Measurements from ENCODE around the gene GDA. TPM values are rescaled to one million over a fixed set of nuclear protein-coding genes. Genes with fewer than 3 reads are reported as not detected.

The GDA gene
- total RNA-seq, 2 donors from 2014 or later, result 0.44 TPM; not detected in 1

GRCh38 chr9:72205513-72205912 is 56.3 kb downstream of the GDA start:
- no peak for DNase-seq (ENCODE audit: low spot score)
- no peak for TF ChIP-seq CTCF (IDR thresholded peaks at IDR 0.05)
- H3K36me3 ChIP-seq, result no peaks in the 10 kb centered on the region
- no peaks in the 10 kb centered on the region for H3K27me3 ChIP-seq
- H3K9me3 ChIP-seq, result no peaks in the 10 kb centered on the region
- H3K4me1 ChIP-seq, result no peaks in the 10 kb centered on the region
- no peak overlapping the region for H3K27ac ChIP-seq
- H3K4me3 ChIP-seq, result no peak overlapping the region

GRCh38 chr9:72207278-72207677 is 58.0 kb downstream of the GDA start:
- no peak overlapping the region for H3K4me3 ChIP-seq
- no peaks in the 10 kb centered on the region for H3K27me3 ChIP-seq
- no peak for TF ChIP-seq CTCF (IDR thresholded peaks at IDR 0.05)
- no peaks in the 10 kb centered on the region for H3K9me3 ChIP-seq
- no peak overlapping the region for H3K27ac ChIP-seq
- no peaks in the 10 kb centered on the region for H3K36me3 ChIP-seq
- no peaks in the 10 kb centered on the region for H3K4me1 ChIP-seq
- no peak for DNase-seq (ENCODE audit: low spot score)

GRCh38 chr9:72210522-72210921 is 61.3 kb downstream of the GDA start:
- no peak for DNase-seq (ENCODE audit: low spot score)
- Histone ChIP-seq H3K9me3 (no peaks in the 10 kb centered on the region), H3K36me3 (no peaks in the 10 kb centered on the region), H3K27me3 (no peaks in the 10 kb centered on the region), H3K4me1 (no peaks in the 10 kb centered on the region), H3K4me3 (no peak overlapping the region), H3K27ac (no peak overlapping the region)
- TF ChIP-seq CTCF (IDR thresholded peaks at IDR 0.05), result no peak

GRCh38 chr9:72211047-72211446 is 61.8 kb downstream of the GDA start:
- no peak for DNase-seq (ENCODE audit: low spot score)
- no peak for TF ChIP-seq CTCF (IDR thresholded peaks at IDR 0.05)
- H3K36me3 ChIP-seq, result no peaks in the 10 kb centered on the region
- H3K4me1 ChIP-seq, result no peaks in the 10 kb centered on the region
- H3K4me3 ChIP-seq, result no peak overlapping the region
- H3K27ac ChIP-seq, result no peak overlapping the region
- H3K9me3 ChIP-seq, result no peaks in the 10 kb centered on the region
- no peaks in the 10 kb centered on the region for H3K27me3 ChIP-seq

GRCh38 chr9:72213906-72214305 is 64.7 kb downstream of the GDA start:
- H3K4me3 ChIP-seq, result no peak overlapping the region
- no peaks in the 10 kb centered on the region for H3K9me3 ChIP-seq
- no peaks in the 10 kb centered on the region for H3K36me3 ChIP-seq
- no peak for TF ChIP-seq CTCF (IDR thresholded peaks at IDR 0.05)
- H3K27ac ChIP-seq, result no peak overlapping the region
- no peak for DNase-seq (ENCODE audit: low spot score)
- H3K4me1 ChIP-seq, result no peaks in the 10 kb centered on the region
- H3K27me3 ChIP-seq, result no peaks in the 10 kb centered on the region

- Histone ChIP-seq H3K27ac (no peak overlapping the region), H3K4me3 (no peak overlapping the region), H3K27me3 (no peaks in the 10 kb centered on the region), H3K9me3 (no peaks in the 10 kb centered on the region), H3K36me3 (no peaks in the 10 kb centered on the region), H3K4me1 (no peaks in the 10 kb centered on the region)
- no peak for DNase-seq (ENCODE audit: low spot score)
- no peak for TF ChIP-seq CTCF (IDR thresholded peaks at IDR 0.05)
Observed at GRCh38 chr9:72217306-72217842, 68.1 kb downstream of the GDA start.

All from right atrium auricular region (tissue), 2 donors.